Lower lobe of right lung (tissue), 2 donors: ENCODE data around the gene WDR17. TPM values are rescaled to one million over a fixed set of nuclear protein-coding genes. Genes with fewer than 3 reads are reported as not detected.

Experiments used
- ATAC-seq, 2 donors: fragments of 200-7000 bp; cut with Tn5 transposase; one replicate each; pipeline ENCODE4 v1.9.1; 2020 to 2022; ENCODE audit warnings: mild to moderate bottlenecking in 2 of 2, moderate library complexity in 2 of 2
- DNase-seq: peaks from one replicate; pipeline ENCODE4 v3.0.0-alpha.2; 2020
- H3K27ac ChIP-seq: fragments of 200-600 bp; one replicate; pipeline ENCODE4 v1.8.0; 2022
- H3K27me3 ChIP-seq: fragments of 200-600 bp; one replicate; pipeline ENCODE4 v1.8.0; 2022; ENCODE audit warnings: low read depth
- H3K36me3 ChIP-seq: fragments of 200-600 bp; one replicate; pipeline ENCODE4 v1.8.0; 2022; ENCODE audit warnings: mild to moderate bottlenecking
- H3K4me1 ChIP-seq: fragments of 200-600 bp; one replicate; pipeline ENCODE4 v1.8.0; 2022
- H3K4me3 ChIP-seq: fragments of 200-600 bp; one replicate; pipeline ENCODE4 v1.8.0; 2022; ENCODE audit warnings: mild to moderate bottlenecking
- H3K9me3 ChIP-seq: fragments of 200-600 bp; one replicate; pipeline ENCODE4 v1.8.0; 2022
- intact Hi-C: fragments of 100-400 bp; cut with DNase I; formaldehyde crosslinking; loops from one replicate; pipeline ENCODE4 v1.11.0; 2022
- total RNA-seq: library from RNA; stranded (reverse); fragmentation: NEBNext Ultra II Directional; extraction: Animal tissue kit (Norgen Biotek cat#: 25700); gene quantifications from one replicate; pipeline ENCODE4 v1.2.1, GENCODE V29; 2021
- TF ChIP-seq, protein P1 (sequence below): fragments of 200-600 bp; IDR thresholded peaks from one replicate; pipeline ENCODE4 v1.8.0; 2022; ENCODE audit warnings: antibody characterized with exemption, mild to moderate bottlenecking
- donor health status: DM: no; HTN: yes; CAD: no; lungs with severe emphysema.

The WDR17 gene
- total RNA-seq, 1 donor from 2014 or later, result 5.6 TPM

DNA sequence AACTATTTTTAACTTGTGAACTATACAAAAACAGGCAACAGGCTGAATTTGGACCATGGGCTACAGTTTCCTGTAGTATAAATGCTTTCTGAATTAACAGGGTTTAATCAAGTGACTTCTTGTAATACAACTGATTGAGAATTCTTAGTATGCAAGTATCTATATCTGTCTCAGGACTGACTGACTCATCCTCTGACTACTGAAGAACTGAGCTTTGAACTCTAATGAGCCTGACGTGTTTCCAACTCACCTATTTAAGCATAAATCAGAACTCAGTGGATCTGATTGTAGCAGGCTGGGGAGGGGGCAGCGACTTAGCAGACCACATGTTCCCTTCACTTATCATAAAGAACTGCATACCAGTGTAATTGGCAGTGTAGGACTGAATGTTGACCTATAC, 122.0 kb downstream of the WDR17 start:
- ATAC-seq (no peak), DNase-seq (no peak)
- Histone ChIP-seq H3K9me3 (no peaks in the 10 kb centered on the region), H3K4me1 (no peaks in the 10 kb centered on the region), H3K4me3 (no peak overlapping the region), H3K36me3 (no peaks in the 10 kb centered on the region), H3K27ac (no peak overlapping the region), H3K27me3 (no peaks in the 10 kb centered on the region)
- intact Hi-C loops, result no loop called here
- TF ChIP-seq, protein P1, sequence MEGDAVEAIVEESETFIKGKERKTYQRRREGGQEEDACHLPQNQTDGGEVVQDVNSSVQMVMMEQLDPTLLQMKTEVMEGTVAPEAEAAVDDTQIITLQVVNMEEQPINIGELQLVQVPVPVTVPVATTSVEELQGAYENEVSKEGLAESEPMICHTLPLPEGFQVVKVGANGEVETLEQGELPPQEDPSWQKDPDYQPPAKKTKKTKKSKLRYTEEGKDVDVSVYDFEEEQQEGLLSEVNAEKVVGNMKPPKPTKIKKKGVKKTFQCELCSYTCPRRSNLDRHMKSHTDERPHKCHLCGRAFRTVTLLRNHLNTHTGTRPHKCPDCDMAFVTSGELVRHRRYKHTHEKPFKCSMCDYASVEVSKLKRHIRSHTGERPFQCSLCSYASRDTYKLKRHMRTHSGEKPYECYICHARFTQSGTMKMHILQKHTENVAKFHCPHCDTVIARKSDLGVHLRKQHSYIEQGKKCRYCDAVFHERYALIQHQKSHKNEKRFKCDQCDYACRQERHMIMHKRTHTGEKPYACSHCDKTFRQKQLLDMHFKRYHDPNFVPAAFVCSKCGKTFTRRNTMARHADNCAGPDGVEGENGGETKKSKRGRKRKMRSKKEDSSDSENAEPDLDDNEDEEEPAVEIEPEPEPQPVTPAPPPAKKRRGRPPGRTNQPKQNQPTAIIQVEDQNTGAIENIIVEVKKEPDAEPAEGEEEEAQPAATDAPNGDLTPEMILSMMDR, result no peak

DNA sequence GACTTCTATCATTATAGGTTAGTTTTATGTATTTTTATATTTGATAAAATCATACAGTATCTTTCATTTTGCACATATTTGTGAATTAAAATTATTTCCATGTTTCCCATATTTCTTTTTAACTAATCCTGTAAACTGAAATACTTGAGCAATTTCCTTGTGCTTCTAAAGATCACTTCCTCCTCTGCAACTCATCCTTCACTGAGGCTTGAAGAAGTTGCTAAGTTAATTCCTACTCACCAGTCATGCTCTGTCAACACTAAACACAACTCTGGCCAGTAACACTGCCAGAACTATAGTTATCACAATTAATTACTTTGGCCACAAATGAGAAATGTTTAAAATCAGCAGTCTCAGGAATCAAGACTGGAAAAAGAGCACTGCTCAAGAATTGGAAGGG, 123.0 kb downstream of the WDR17 start:
- H3K4me1 ChIP-seq, result no peaks in the 10 kb centered on the region
- TF ChIP-seq, protein P1, result no peak
- H3K27me3 ChIP-seq, result no peaks in the 10 kb centered on the region
- H3K27ac ChIP-seq, result no peak overlapping the region
- no peak overlapping the region for H3K4me3 ChIP-seq
- no peak for DNase-seq
- intact Hi-C loops, result no loop called here
- H3K36me3 ChIP-seq, result no peaks in the 10 kb centered on the region
- ATAC-seq, result no peak
- H3K9me3 ChIP-seq, result no peaks in the 10 kb centered on the region

DNA sequence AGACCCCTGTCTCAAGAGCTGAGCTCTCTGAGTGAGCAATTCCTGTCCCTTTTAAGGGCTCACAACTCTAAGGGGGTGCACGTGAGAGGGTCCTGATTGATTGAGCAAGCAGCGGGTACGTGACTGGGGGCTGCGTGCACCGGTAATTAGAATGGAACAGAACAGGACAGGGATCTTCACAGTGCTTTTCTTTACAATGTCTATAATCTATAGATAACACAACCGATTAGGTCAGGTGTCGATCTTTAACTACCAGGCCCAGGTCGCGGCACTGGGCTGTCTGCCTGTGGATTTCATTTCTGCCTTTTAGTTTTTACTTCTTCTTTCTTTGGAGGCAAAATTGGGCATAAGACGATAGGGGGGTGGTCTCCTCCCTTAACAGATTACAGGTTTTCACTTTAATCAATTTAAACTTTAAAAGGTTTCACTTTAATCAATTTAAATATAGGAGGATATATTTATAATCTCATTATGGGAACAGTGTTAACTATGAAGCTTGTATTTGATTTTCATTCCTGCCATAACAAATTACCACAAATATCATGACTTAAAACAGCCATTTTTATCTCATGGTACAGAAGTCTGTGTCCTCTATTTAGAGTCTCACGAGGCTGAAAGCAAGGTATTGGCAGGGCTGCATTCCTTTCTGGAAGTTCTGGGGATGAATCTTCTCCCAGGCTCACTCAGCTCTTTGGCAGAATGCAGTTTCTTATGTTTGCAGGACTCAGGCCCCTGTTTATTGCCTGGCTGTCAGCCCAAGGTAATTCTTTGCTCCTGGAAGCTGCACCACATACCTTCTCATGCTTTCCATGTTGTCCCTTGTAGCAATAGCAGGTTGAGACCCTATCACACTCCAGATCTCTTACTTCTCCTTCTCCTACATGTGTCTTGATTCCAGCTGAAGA, 124.5 kb downstream of the WDR17 start:
- no peak overlapping the region for H3K27ac ChIP-seq
- ATAC-seq (no peak), DNase-seq (no peak)
- H3K4me3 ChIP-seq, result no peak overlapping the region
- H3K4me1 ChIP-seq, result peaks cover 5% of the 10 kb centered on the region
- intact Hi-C loops, result no loop called here
- no peaks in the 10 kb centered on the region for H3K27me3 ChIP-seq
- H3K9me3 ChIP-seq, result no peaks in the 10 kb centered on the region
- TF ChIP-seq, protein P1, result no peak
- no peaks in the 10 kb centered on the region for H3K36me3 ChIP-seq

DNA sequence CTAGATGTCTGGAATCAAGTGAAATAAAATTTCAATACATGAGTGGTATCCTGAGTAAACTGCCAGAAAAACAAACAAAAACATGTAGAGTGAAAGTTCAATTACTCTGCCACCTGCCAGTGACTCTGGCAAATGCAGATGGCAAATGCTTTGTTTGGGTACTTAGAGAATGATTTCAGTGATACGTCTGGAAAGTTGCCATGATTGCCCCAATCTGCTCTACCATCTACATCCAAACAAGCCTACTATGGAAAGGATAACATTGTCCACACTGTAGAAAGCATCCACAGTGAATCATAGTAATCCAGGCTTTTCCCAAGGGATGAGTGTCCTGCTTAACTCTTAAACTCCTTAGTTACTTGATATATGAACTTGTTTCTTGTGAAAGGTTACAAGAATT, 126.3 kb downstream of the WDR17 start:
- Histone ChIP-seq H3K36me3 (no peaks in the 10 kb centered on the region), H3K27ac (no peak overlapping the region), H3K9me3 (no peaks in the 10 kb centered on the region), H3K27me3 (no peaks in the 10 kb centered on the region), H3K4me3 (no peak overlapping the region), H3K4me1 (peaks cover 12% of the 10 kb centered on the region)
- DNase-seq, result no peak
- TF ChIP-seq, protein P1, result no peak
- ATAC-seq, result no peak
- intact Hi-C loops, result no loop called here

DNA sequence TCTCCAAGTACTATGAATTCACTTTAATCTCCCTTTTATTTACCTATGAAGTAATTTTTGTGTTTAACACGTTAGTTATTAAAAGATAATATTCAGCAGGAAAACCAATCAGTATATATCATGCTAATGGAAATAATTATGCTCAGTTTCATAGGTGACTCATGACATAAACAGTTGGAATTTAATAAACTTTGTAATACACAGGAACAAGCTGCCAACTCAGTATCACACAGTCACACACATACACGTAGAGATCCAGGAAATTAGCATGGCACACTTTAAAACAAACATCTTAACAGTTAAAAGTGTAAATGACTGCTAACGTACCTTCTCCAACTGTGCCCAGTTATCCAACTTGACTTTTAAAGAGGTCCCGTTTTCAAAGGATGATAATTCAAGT, 127.5 kb downstream of the WDR17 start:
- H3K27ac ChIP-seq, result no peak overlapping the region
- TF ChIP-seq, protein P1, result no peak
- ATAC-seq (no peak), DNase-seq (no peak)
- H3K36me3 ChIP-seq, result no peaks in the 10 kb centered on the region
- intact Hi-C loops, result no loop called here
- no peaks in the 10 kb centered on the region for H3K27me3 ChIP-seq
- no peaks in the 10 kb centered on the region for H3K9me3 ChIP-seq
- H3K4me1 ChIP-seq, result peaks cover 12% of the 10 kb centered on the region
- no peak overlapping the region for H3K4me3 ChIP-seq
